OCI-LY7 (cell line): Measurements from ENCODE around the gene DOK7. TPM values are rescaled to one million over a fixed set of nuclear protein-coding genes. Genes with fewer than 3 reads are reported as not detected.

Source experiments
- BruUV-seq: library from RNA; stranded (reverse); fragments of 400-500 nt; replicated peaks from 2 replicates; lab custom pipeline; 2021; lab: Mats Ljungman, UMichigan
- CTCF ChIA-PET: fragments of 300-600 bp; sonication (Branson Sonifier 250); formaldehyde crosslinking; loops from one replicate; lab custom pipeline; 2022; ENCODE audit warnings: antibody characterized with exemption; ENCODE audit not compliant: unreplicated experiment; lab: Charles Lee
- POLR2A ChIA-PET: fragments of 300-600 bp; sonication (Branson Sonifier 250); formaldehyde crosslinking; loops from one replicate; lab custom pipeline; 2022; ENCODE audit warnings: antibody characterized with exemption; lab: Charles Lee
- DNase-seq: peaks from one replicate; pipeline ENCODE4 v3.0.0-alpha.2; 2015; ENCODE audit warnings: low spot score
- H2AFZ ChIP-seq: fragments of 200-600 bp; sonication (generic), shearing (Covaris generic); 2 replicates; pipeline ENCODE4 v1.6.1; 2014; ENCODE audit warnings: mild to moderate bottlenecking, antibody characterized with exemption, low read length, moderate library complexity
- H3K27ac ChIP-seq: fragments of 200-600 bp; sonication (generic); 2 replicates; pipeline ENCODE4 v1.5.1; 2014; ENCODE audit warnings: mixed run types, low read depth, mild to moderate bottlenecking, moderate library complexity, low read length, inconsistent platforms; ENCODE audit not compliant: poor library complexity, severe bottlenecking
- H3K36me3 ChIP-seq: fragments of 200-600 bp; sonication (generic); 2 replicates; pipeline ENCODE4 v1.6.1; 2014; ENCODE audit warnings: mild to moderate bottlenecking, antibody characterized with exemption, low read length, moderate library complexity, mixed read lengths; ENCODE audit not compliant: insufficient read depth
- H3K4me1 ChIP-seq: fragments of 200-600 bp; sonication (generic); 2 replicates; pipeline ENCODE4 v1.5.1; 2014; ENCODE audit warnings: mild to moderate bottlenecking, low read length; ENCODE audit not compliant: insufficient read depth, poor library complexity, severe bottlenecking
- H3K4me2 ChIP-seq: fragments of 200-600 bp; sonication (generic); 2 replicates; pipeline ENCODE4 v1.6.1; 2014; ENCODE audit warnings: mild to moderate bottlenecking, low read length
- H3K4me3 ChIP-seq: fragments of 200-600 bp; sonication (generic); 2 replicates; pipeline ENCODE4 v1.5.1; 2014; ENCODE audit warnings: mild to moderate bottlenecking, low read depth, low read length; ENCODE audit not compliant: poor library complexity, severe bottlenecking
- H3K79me2 ChIP-seq: fragments of 200-600 bp; sonication (generic); 2 replicates; pipeline ENCODE4 v1.6.1; 2016; ENCODE audit warnings: low read depth, mild to moderate bottlenecking, low read length, moderate library complexity, mixed read lengths; ENCODE audit not compliant: insufficient read depth
- H3K9me2 ChIP-seq: fragments of 200-600 bp; sonication (generic); 2 replicates; pipeline ENCODE4 v1.6.1; 2016; ENCODE audit warnings: mild to moderate bottlenecking, low read length, mixed read lengths; ENCODE audit not compliant: insufficient read depth
- H3K9me3 ChIP-seq: fragments of 200-600 bp; sonication (generic); 2 replicates; pipeline ENCODE4 v1.6.1; 2014; ENCODE audit warnings: mild to moderate bottlenecking, mixed run types, low read length, mixed read lengths
- H4K20me1 ChIP-seq: fragments of 200-600 bp; sonication (generic); 2 replicates; pipeline ENCODE4 v1.6.1; 2014; ENCODE audit warnings: mild to moderate bottlenecking, antibody characterized with exemption, low read length, moderate library complexity, mixed read lengths; ENCODE audit not compliant: insufficient read depth
- CTCF ChIP-seq: fragments of 200-600 bp; sonication (generic); conservative IDR thresholded peaks from 2 replicates; pipeline ENCODE4 v1.5.1; 2014; ENCODE audit warnings: mild to moderate bottlenecking, antibody characterized with exemption, low read length, moderate library complexity, mixed read lengths
- EZH2phosphoT487 ChIP-seq: fragments of 200-600 bp; sonication (generic); IDR thresholded peaks from 2 replicates; pipeline ENCODE4 v1.6.1; 2018; ENCODE audit warnings: low read depth, borderline replicate concordance, mild to moderate bottlenecking, mixed run types, antibody characterized with exemption, low read length, moderate library complexity, mixed read lengths
- intact Hi-C: fragments of 100-400 bp; cut with micrococcal nuclease; formaldehyde crosslinking; loops from one replicate; pipeline ENCODE4 v1.10.0; 2022; ENCODE audit not compliant: unreplicated experiment
- total RNA-seq, 2 experiments: library from RNA; depleted of rRNA in 1 of 2; stranded (reverse); fragments of >200 nt in 1 of 2; shearing (Covaris generic) in 1 of 2; gene quantifications; 2 replicates each; pipeline ENCODE4 v1.2.3, GENCODE V29; 2014 to 2022

DOK7 gene
- total RNA-seq, 2 experiments from 2014 or later, result 1.5 TPM; not detected in 1

GRCh38 chr4:3524349-3524748, 61.2 kb downstream of the DOK7 start:
- Histone ChIP-seq H2AFZ (no peak overlapping the region), H3K79me2 (no peaks in the 10 kb centered on the region), H3K4me1 (peaks cover 5% of the 10 kb centered on the region), H3K9me2 (no peaks in the 10 kb centered on the region), H3K9me3 (no peaks in the 10 kb centered on the region), H3K36me3 (peaks cover 57% of the 10 kb centered on the region; the same call in 1 of the 2 replicates), H3K27ac (no peak overlapping the region), H4K20me1 (no peaks in the 10 kb centered on the region), H3K4me3 (no peak overlapping the region), H3K4me2 (no peak overlapping the region)
- BruUV-seq, result no TSS peak
- ChIA-PET POLR2A (no interaction called here), CTCF (no interaction called here)
- intact Hi-C loops, result no loop called here
- DNase-seq, result no peak
- TF ChIP-seq EZH2phosphoT487, result no peak
- TF ChIP-seq CTCF, result no peak

- H3K4me3 ChIP-seq, result no peak overlapping the region
- no peaks in the 10 kb centered on the region for H3K79me2 ChIP-seq
- peaks cover 11% of the 10 kb centered on the region for H3K4me1 ChIP-seq
- intact Hi-C loops, result no loop called here
- no peaks in the 10 kb centered on the region for H3K9me2 ChIP-seq
- no peak for DNase-seq
- no TSS peak for BruUV-seq
- POLR2A ChIA-PET, result no interaction called here
- no peak overlapping the region for H2AFZ ChIP-seq
- H3K27ac ChIP-seq, result no peak overlapping the region
- H4K20me1 ChIP-seq, result 0 out of 2 replicates have a peak, but pooled peaks cover 3% of the 10 kb centered on the region
- peaks cover 57% of the 10 kb centered on the region; the same call in 1 of the 2 replicates for H3K36me3 ChIP-seq
- CTCF ChIA-PET, result no interaction called here
- no peak overlapping the region for H3K4me2 ChIP-seq
- no peaks in the 10 kb centered on the region for H3K9me3 ChIP-seq
- TF ChIP-seq EZH2phosphoT487, result no peak
- no peak for TF ChIP-seq CTCF
Measured at GRCh38 chr4:3524920-3525319, 61.8 kb downstream of the DOK7 start.

GRCh38 chr4:3525532-3526430, 62.7 kb downstream of the DOK7 start:
- Histone ChIP-seq H3K4me1 (peaks cover 16% of the 10 kb centered on the region), H3K9me2 (no peaks in the 10 kb centered on the region), H3K79me2 (no peaks in the 10 kb centered on the region), H3K36me3 (peaks cover 53% of the 10 kb centered on the region; the same call in 1 of the 2 replicates), H4K20me1 (0 out of 2 replicates have a peak, but pooled peaks cover 9% of the 10 kb centered on the region), H3K27ac (no peak overlapping the region), H3K4me2 (no peak overlapping the region), H3K4me3 (no peak overlapping the region), H2AFZ (no peak overlapping the region), H3K9me3 (no peaks in the 10 kb centered on the region)
- no TSS peak for BruUV-seq
- intact Hi-C loops, result no loop called here
- ChIA-PET POLR2A (no interaction called here), CTCF (no interaction called here)
- DNase-seq, result no peak
- no peak for TF ChIP-seq CTCF
